HCT116 (cell line): ENCODE data around the gene GALNT2.

ENCODE experiments used
- CEBPB ChIP-seq: IDR thresholded peaks from 2 replicates; pipeline ENCODE4 v1.6.1; 2012; ENCODE audit warnings: low read depth
- CTCF ChIP-seq, 3 experiments: fragments of 200-600 bp in 1 of 3; sonication (generic) in 1 of 3; IDR thresholded peaks in 2 of 3; conservative IDR thresholded peaks in 1 of 3; 2 replicates each; pipeline ENCODE4 v1.5.1; 2012 to 2017; ENCODE audit warnings: low read depth in 2 of 3, low read length in 2 of 3, antibody characterized with exemption in 1 of 3, borderline replicate concordance in 1 of 3, control low read depth in 1 of 3, mild to moderate bottlenecking in 1 of 3, mixed read lengths in 1 of 3, mixed run types in 1 of 3, moderate library complexity in 1 of 3; ENCODE audit not compliant: insufficient read depth in 1 of 3
- EZH2 ChIP-seq: fragments of 200-600 bp; sonication (generic); IDR thresholded peaks from 2 replicates; pipeline ENCODE4 v1.6.1; 2017; ENCODE audit warnings: antibody characterized with exemption, mixed run types
- POLR2A ChIP-seq: IDR thresholded peaks from 2 replicates; pipeline ENCODE4 v1.7.0; 2011; ENCODE audit warnings: borderline replicate concordance; ENCODE audit not compliant: insufficient read depth, insufficient read length; ENCODE audit errors: extremely low read depth
- POLR2AphosphoS5 ChIP-seq: IDR thresholded peaks from 2 replicates; pipeline ENCODE4 v1.6.1; 2011; ENCODE audit warnings: mild to moderate bottlenecking, low read depth, low read length, moderate library complexity
- SP1 ChIP-seq: IDR thresholded peaks from 2 replicates; pipeline ENCODE4 v1.6.1; 2012; ENCODE audit warnings: low read depth
- ZFX ChIP-seq: fragments of 450-650 bp; IDR thresholded peaks from 2 replicates; pipeline ENCODE4 v1.6.1; 2017

DNA sequence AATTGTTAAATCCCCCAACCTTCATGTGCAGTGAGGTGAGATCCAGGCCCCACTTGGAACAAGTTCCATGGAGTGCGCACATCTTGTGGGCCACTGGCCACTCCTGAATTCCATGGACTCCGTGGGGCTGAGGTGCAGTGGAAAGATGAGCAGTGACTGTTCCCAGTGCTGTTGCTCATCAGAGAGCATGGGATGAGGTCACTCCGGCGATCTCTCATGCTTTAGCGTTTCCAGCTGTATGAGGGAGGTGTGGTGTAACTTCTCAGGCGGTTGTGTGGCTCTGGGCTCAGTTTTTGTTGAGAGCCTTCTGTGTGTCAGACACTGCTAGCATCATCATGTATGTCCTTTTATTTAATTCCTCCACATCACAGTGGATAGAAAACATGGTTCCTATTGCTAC is 96.2 kb downstream of the GALNT2 start:
- TF ChIP-seq CTCF (IDR thresholded peaks at IDR 0.05 in 2 of 3, conservative IDR thresholded peaks at IDR 0.05 in 1 of 3; ENCODE audit: borderline replicate concordance in 1 of 3, insufficient read depth in 1 of 3, low read depth in 2 of 3, low read length in 2 of 3) = no peak
- TF ChIP-seq EZH2 = no peak
- TF ChIP-seq POLR2AphosphoS5 = no peak
- no peak for TF ChIP-seq ZFX
- TF ChIP-seq CEBPB = no peak
- TF ChIP-seq SP1 = no peak
- no peak for TF ChIP-seq POLR2A
